Fibroblast of the aortic adventitia (primary cell): ENCODE results near the gene ACER2. TPM values are rescaled to one million over a fixed set of nuclear protein-coding genes. Genes with fewer than 3 reads are reported as not detected.

ENCODE experiments used
- DNase-seq: peaks from one replicate; pipeline ENCODE4 v3.0.0-alpha.2; 2010; ENCODE audit warnings: low read depth
- H3K4me3 ChIP-seq: 2 replicates; pipeline ENCODE4 v1.5.1; 2011; ENCODE audit warnings: low read depth, mild to moderate bottlenecking, control low read depth, low read length, moderate library complexity
- total RNA-seq: library from RNA; depleted of rRNA; stranded (reverse); fragments of >200 nt; gene quantifications from 2 replicates; pipeline ENCODE4 v1.2.3, GENCODE V29; 2012; ENCODE audit warnings: low replicate concordance
- TF ChIP-seq, protein P1 (sequence below): IDR thresholded peaks from 2 replicates; pipeline ENCODE4 v1.5.1; 2011; ENCODE audit warnings: mild to moderate bottlenecking, low read length, control low read depth, inconsistent platforms; ENCODE audit not compliant: insufficient read depth

Gene ACER2
- total RNA-seq, 1 donor: 2.4 TPM

DNA sequence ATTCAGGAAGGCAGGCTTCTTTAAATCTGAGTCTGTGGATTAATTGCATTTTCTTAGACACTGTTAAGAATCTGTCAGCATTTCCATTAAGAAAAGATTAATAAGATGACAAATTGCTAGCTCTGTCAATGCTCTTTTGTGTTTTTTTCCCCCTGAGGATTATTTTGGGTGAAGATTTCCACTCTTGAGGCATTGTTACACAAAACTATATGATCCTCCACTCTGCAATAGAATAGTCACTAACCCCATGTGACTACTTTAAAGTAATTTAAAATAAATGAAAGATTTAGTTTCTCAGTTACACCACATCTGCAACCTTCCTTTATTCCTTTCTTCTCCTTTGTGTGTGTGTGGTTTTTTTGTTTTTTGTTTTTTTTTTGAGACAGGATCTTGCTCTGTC is 82.0 kb downstream of the ACER2 start:
- H3K4me3 ChIP-seq: no peak overlapping the region
- DNase-seq: no peak
- TF ChIP-seq, protein P1, sequence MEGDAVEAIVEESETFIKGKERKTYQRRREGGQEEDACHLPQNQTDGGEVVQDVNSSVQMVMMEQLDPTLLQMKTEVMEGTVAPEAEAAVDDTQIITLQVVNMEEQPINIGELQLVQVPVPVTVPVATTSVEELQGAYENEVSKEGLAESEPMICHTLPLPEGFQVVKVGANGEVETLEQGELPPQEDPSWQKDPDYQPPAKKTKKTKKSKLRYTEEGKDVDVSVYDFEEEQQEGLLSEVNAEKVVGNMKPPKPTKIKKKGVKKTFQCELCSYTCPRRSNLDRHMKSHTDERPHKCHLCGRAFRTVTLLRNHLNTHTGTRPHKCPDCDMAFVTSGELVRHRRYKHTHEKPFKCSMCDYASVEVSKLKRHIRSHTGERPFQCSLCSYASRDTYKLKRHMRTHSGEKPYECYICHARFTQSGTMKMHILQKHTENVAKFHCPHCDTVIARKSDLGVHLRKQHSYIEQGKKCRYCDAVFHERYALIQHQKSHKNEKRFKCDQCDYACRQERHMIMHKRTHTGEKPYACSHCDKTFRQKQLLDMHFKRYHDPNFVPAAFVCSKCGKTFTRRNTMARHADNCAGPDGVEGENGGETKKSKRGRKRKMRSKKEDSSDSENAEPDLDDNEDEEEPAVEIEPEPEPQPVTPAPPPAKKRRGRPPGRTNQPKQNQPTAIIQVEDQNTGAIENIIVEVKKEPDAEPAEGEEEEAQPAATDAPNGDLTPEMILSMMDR: no peak

DNA sequence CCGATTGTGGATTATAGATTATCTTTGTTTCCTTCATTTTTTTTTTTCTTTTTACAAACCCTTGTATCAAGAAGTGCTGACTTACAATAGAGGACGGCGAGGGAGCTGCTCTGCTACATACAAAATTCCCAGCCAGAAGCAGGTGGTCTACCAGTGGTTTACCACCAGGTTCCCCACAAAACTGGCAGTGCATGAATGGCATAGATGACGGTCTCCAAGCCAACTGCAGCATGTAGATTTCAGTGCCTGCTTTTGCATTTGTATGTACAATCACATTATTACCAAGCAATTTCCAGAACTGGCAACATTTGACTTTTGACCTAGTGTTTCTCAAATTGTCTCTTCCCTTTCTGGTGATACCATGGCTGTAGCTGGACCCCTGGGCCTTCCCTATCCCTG is 84.0 kb downstream of the ACER2 start:
- H3K4me3 ChIP-seq: peak overlapping the region; percentile 27
- no peak for DNase-seq
- TF ChIP-seq, protein P1: no peak

DNA sequence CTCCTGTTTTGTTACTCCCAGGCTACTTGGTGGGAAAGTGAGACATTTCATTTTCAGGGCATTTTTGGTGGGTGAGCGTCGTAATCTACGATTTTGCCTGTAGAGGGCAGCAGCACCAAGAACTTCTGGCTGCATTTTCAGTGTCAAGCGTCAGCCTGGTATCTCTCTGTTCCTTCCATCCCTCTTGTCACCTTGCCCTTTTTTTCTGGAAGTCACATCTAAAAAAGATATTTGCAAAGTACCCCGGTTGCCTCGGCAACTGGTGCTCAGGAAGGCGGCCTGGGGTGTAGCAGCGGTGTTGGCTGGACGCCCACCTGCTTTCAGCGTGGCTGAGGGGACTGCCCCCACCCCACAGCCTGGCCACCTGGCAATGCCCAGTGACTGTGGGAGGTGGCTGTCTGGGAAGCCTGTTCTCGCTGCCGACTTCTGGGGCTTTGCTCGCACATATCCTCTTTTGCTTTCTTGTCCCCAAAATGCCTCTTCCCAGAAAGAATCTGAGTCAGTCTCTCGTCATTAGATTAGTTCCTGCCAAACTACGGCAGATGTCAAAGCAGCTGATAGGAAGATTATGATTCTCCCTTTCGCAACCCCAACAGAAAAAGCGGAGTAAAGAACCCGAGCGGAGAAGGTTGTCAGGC is 84.5 kb downstream of the ACER2 start:
- peak overlapping the region; percentile 57 for H3K4me3 ChIP-seq
- TF ChIP-seq, protein P1: peak; percentile 80
- peak; percentile 91 for DNase-seq

DNA sequence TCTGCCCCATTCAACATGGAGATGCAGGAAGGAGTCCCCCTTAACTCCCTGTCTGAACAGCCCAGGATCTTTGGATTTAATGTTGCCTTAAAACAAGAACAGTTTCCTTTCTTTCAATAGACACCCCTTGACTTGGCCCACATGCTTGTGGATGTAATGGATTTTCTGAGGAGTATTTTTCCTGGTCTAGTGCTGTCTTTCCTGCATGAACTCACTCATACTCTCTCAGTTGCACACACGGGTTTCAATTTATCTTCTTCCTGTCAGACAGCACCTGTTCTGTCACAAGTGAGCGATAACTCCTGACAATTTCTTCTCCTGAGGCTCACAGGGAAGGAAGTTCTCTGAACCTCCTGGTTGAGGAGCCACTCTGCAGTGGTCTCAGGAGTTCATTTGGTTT is 85.1 kb downstream of the ACER2 start:
- DNase-seq: no peak
- no peak overlapping the region for H3K4me3 ChIP-seq
- TF ChIP-seq, protein P1: no peak

DNA sequence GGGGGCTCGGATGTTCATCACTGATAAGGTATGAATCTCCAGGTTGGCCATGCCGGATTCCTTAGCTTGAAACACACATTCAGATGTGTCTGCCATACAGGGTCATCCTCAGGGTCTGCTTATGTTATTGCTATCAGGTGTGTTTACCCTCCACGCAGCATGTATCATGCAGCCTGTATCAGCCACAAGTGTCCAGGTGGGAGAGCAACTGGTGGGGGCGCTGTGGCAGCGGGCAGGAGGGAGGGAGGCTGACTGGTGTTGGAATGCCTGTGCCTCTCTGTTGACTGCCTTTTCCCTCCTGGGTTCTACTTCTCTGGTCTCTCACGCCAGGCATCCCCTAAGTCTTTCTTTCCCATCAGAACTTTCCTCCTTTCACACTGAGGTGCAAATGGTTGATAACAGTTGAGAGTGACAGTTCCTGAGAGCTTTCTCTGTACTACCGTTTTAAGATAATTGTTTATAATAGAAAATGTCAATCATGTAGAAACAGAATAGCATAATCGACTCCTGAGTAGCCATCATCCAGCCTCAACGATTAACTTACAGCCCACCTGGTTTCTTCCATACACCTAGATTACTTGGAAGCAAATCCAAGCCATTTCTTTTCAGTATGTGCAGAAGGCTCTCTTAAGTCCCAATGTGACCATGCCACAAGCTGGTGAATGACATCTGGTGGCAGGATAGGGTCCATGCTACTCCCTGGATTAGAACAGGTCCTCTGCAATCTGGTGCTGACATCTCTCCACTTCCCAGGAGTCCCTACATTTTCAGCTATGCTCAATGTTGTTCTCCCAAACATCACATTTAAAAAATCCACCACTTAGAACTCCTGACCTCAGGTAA is 86.6 kb downstream of the ACER2 start:
- no peak for DNase-seq
- H3K4me3 ChIP-seq: no peak overlapping the region
- TF ChIP-seq, protein P1: no peak

DNA sequence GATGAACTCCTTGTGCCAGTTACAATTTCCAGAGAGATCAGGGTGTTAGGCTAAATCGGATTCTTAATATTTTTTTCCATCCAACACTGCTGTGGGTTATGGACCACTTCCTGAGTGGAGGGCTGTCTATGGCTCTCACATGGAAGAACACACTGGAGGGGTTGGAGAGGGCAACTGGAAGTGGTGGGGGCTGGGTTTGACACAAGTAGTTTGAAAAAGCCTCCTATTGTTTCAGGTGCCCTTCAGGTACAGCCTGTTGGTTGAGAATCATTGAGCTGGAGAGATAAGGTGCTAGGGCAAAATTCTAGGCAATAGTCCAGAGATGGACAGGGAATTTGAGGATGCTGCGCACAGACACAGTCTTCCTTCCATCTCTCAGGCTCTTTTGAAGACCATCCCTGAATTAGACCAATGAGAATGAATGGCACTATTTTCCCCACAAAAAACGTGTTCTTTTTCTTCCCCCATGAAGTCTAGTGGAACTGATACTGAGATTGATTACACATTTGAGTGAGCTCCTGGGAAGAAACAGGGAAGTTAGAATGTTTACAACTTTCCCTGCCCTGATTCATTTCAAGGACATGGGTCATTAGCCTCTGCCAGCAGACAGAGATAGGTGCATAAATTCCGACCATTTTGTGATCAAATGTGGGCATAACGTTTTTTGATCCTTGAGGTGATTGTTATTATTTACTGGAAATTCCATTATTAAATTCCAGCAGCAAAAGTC is 87.7 kb downstream of the ACER2 start:
- H3K4me3 ChIP-seq: no peak overlapping the region
- TF ChIP-seq, protein P1: no peak
- DNase-seq: no peak
